Activated naive CD4-positive, alpha-beta T cell treated with anti-CD3 and anti-CD28 coated beads, Interleukin-2, amount 50 U/mL, for 72 hours (primary cell): ENCODE data around the gene LIMCH1. TPM values are rescaled to one million over a fixed set of nuclear protein-coding genes. Genes with fewer than 3 reads are reported as not detected.

ENCODE experiments used
- ATAC-seq, 2 donors: fragments of 150-1000 bp; cut with Tn5 transposase; 2 replicates each; pipeline ENCODE4 v1.10.0; 2021; ENCODE audit warnings: mild to moderate bottlenecking in 2 of 2, moderate library complexity in 2 of 2
- DNase-seq, 2 donors: peaks; one replicate each; pipeline ENCODE4 v3.0.0; 2021 to 2022; ENCODE audit warnings: low spot score in 2 of 2
- H3K27ac Mint-ChIP-seq, 2 donors: one replicate each; pipeline ENCODE4 v1.8.0; 2022; ENCODE audit warnings: mild to moderate bottlenecking in 2 of 2, mixed read lengths in 2 of 2
- H3K36me3 Mint-ChIP-seq, 2 donors: one replicate each; pipeline ENCODE4 v1.8.0; 2022; ENCODE audit warnings: mixed read lengths in 2 of 2
- H3K9me3 Mint-ChIP-seq, 2 donors: one replicate each; pipeline ENCODE4 v1.8.0; 2022; ENCODE audit warnings: mixed read lengths in 2 of 2
- total RNA-seq, 2 donors: library from RNA; stranded (reverse); gene quantifications; one replicate each; pipeline ENCODE4 v1.2.3, GENCODE V29; 2022

The LIMCH1 gene
- total RNA-seq, 2 donors from 2014 or later, result not detected

DNA sequence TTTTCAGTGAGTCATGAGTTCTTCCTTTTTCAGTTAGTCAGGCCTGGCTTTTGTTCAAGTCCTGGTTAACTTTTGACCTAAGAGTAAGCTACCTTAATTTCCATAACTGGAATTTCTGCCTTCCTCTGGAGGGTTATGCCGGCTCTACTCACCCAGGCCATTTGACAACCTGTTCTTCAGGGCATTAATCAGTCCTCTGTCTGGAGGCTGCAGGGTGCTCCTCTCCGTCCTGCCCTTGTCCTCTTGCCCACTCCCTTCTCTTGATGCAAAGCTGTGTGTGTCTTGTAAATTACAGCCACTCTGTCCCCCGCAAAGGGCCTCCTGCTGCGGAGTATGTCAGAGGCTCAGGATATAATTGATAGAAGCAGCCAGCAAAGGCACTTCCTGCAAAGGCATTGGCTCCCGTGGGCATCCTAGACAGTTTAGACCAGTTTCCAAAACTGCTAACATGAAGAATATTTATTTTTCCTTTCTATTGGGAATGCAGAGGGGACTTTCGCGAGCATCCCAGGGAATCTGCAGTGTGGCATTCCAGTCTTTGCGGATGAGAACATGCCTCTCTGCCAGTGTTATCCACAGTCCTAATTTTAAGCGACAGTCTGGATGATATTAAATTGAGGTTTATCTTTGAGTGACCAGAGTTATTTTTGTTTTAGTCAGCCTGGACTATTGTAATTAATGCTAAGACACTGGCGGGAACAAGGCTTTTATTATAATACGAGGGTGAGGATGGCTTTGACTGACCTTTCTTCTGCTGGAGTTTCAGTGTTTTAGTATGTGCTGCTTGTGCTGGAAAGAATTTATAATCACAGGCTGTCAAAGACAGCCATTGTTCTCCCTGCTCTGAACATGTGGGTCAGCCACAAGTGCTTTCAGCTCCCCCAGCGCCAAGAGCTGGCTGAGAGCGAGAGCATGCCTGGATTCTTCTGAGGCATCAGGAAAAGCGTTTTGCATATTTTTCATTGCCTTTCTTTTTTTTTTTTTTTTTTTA is 74.2 kb downstream of the LIMCH1 start:
- Mint-ChIP-seq H3K9me3 (no peaks in the 10 kb centered on the region), H3K27ac (no peak overlapping the region), H3K36me3 (no peaks in the 10 kb centered on the region)
- no peak for DNase-seq
- no peak for ATAC-seq

DNA sequence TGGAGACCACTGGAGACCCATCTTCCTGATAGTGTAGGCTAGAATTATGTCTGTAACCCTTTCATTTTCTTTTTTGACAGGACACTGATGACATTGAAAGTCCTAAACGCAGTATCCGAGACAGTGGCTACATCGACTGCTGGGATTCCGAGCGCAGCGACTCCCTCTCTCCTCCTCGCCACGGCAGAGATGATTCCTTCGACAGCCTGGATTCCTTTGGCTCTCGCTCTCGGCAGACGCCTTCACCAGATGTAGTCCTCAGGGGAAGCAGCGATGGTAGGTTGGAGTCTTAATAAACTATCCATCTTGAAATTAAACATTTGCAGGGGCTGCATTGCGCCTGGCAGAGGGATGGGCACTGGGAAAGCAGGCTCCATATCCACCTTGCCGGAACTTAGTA is 75.4 kb downstream of the LIMCH1 start:
- H3K36me3 Mint-ChIP-seq, result no peaks in the 10 kb centered on the region

DNA sequence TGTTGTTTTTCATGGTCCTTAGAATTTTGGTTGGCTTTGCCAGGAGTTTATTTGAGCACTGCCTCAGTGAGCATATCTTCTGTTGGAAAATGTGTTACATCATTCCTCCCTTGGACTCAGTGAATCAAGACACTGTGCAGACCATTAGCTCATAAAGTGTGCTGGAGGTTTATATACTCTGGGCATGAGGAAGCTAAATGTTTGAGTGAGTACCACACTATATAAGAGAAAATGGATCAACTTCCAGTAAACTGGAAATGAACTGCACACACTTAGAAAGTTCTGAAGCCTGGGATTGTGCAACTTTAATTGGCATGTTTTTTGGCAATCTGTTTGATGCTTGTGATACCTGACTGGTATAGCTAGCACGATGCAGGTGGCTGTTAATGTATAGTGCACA is 75.9 kb downstream of the LIMCH1 start:
- no peak overlapping the region for H3K27ac Mint-ChIP-seq
- no peaks in the 10 kb centered on the region for H3K36me3 Mint-ChIP-seq
- ATAC-seq, result no peak
- no peak for DNase-seq
- H3K9me3 Mint-ChIP-seq, result no peaks in the 10 kb centered on the region

More for the DNA sequence above, 75.4 kb downstream of the LIMCH1 start:
- DNase-seq (no peak), ATAC-seq (no peak)
- Mint-ChIP-seq H3K9me3 (no peaks in the 10 kb centered on the region), H3K27ac (no peak overlapping the region)

DNA sequence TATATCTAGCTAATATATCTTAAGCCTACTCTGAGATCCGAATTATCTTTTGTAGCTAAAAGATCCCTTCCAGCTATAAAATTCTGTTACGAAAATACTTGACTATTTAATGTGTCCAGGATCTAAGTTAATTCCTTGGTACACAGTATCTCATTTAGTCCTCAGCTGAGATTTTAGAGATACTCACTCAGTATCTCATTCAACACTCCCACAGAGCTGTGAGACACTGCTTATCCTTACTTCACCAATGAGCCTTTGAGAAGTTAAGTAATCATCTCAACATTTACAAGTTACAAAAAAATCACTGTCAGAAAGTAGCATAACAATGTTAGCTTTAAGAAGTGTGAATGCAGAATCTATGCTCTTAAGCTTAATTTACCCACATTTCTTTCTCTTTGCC is 76.6 kb downstream of the LIMCH1 start:
- no peaks in the 10 kb centered on the region for H3K36me3 Mint-ChIP-seq
- no peak overlapping the region for H3K27ac Mint-ChIP-seq
- H3K9me3 Mint-ChIP-seq, result no peaks in the 10 kb centered on the region

DNA sequence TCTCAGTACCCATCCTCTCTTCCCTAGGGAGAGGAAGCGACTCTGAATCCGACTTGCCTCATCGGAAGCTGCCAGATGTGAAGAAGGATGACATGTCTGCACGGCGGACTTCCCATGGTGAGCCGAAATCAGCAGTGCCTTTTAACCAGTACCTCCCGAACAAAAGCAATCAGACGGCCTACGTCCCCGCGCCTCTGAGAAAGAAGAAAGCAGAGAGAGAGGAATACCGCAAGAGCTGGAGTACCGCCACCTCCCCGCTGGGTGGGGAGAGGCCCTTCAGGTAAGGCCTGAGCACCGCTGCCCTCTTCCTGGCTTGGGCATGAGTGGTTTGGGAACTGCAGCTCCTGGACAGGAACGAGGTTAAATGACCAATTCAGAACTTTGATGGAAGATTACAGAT is 81.2 kb downstream of the LIMCH1 start:
- Mint-ChIP-seq H3K36me3 (no peaks in the 10 kb centered on the region), H3K9me3 (peaks cover 0 to 4% of the 10 kb centered on the region in 2 donors), H3K27ac (no peak overlapping the region)
- DNase-seq (no peak), ATAC-seq (no peak)

More for the DNA sequence above, 76.6 kb downstream of the LIMCH1 start:
- no peak for DNase-seq
- no peak for ATAC-seq

DNA sequence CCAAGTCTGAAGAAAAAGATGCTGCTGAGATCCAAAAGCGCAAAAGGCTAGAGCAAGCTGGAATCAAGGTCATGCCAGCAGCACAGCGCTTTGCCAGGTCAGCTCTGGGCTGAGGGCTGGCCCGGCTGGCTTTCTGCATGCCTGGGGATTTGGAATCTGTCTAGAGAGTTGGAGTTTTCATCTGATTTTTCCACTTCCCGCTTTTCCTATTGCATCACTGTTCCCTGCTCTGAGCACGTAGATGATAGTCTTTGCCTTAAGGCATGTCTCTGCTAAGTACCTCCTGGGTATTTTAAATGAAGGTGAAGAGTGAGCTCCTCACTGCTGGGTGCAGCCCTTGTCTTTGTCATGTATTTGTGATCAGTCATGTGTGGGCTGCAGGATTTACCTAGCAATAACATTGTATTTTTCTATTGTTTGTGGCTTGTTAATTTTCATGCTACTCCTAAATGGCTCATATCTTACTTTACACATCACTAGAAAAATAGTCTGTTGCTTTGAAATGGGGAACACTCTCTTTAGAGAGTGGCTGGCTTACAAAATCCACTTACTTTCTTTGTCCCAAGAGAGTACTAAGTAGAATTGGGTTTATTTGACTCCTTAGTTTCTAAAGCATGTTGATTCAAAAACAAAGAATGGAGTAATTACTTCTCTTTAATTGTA is 82.8 kb downstream of the LIMCH1 start:
- ATAC-seq (no peak), DNase-seq (no peak)
- Mint-ChIP-seq H3K36me3 (no peaks in the 10 kb centered on the region), H3K9me3 (peaks cover 0 to 4% of the 10 kb centered on the region in 2 donors), H3K27ac (no peak overlapping the region)

DNA sequence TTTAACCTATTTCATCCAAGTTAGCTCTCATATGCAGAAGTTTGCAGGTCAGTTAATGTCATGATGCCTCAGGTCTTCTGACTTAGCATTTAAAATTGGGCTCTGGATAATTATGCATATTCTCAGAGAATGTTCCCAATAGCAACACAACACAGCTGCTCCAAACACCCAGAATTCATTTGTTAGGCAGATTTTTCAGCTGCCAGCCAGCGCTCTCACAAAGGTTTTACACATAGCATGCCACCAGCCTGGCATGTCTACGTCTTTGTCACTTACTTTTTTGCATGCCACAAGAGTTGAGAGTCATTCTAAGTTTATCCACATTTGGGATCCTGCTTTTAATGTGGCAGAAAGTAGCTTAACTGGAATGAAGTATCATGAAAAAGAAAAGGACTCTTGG is 84.8 kb downstream of the LIMCH1 start:
- ATAC-seq (no peak), DNase-seq (no peak)
- Mint-ChIP-seq H3K27ac (no peak overlapping the region), H3K36me3 (no peaks in the 10 kb centered on the region), H3K9me3 (peaks cover 0 to 4% of the 10 kb centered on the region in 2 donors)

DNA sequence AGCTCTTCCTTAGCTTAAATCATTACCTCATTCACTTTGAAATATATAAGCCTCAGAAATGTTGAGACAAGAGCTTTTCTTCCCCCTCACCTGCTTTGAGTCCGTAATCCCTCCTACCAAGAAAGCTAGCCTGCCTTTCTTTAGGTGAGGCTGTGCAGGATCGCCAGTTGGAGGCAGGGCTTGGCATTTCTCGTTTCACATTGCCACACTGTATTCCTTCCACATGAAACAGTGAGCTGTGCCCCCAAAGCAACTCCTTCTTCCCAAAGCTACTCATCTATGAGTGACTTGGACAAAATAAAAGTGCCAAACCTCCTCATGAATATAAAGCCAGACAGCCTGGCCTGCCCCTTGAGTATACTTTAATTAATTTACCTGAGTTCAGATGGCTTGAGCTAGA is 86.8 kb downstream of the LIMCH1 start:
- no peak for DNase-seq
- Mint-ChIP-seq H3K36me3 (no peaks in the 10 kb centered on the region), H3K9me3 (peaks cover 0 to 4% of the 10 kb centered on the region in 2 donors), H3K27ac (no peak overlapping the region)
- ATAC-seq, result no peak

DNA sequence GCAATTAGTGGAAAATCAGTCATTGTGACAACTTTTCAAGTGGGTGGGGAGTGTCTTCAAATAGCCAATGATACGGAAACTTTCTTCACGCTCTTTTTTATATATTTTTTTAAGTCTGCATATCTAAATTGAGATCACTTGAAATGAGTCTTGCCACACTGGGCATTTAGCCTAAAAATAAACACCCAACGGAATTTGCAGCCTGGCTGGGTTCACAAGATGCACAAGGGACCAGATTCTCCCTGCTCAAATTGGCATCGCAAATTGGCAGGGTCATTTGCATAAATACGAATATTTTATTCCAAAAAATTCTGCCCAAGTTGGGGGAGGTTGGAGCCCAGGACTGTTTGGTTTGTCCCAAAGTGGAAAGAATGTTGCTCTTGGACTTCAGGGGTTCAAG is 87.6 kb downstream of the LIMCH1 start:
- DNase-seq (no peak), ATAC-seq (no peak)
- no peak overlapping the region for H3K27ac Mint-ChIP-seq
- no peaks in the 10 kb centered on the region for H3K36me3 Mint-ChIP-seq
- peaks cover 0 to 4% of the 10 kb centered on the region in 2 donors for H3K9me3 Mint-ChIP-seq

DNA sequence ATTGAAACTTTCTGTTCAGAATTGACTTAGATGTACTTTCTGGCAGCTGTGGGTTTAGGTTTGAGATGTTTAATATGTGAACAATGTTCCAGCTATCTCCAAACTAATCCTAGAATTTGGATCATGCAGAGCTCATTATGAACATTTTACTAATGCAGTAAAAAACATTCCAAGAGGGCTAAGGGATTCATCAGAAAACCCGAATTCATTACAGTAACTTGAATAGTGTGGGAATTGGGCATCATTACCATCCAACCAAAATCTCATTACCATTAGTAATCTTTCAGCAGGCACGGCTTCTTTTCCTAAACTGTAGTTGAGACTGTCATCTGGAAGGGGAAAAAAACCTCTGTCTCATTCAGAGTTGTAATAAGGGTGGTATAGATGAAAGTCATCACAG is 91.0 kb downstream of the LIMCH1 start:
- Mint-ChIP-seq H3K36me3 (no peaks in the 10 kb centered on the region), H3K9me3 (no peaks in the 10 kb centered on the region), H3K27ac (no peak overlapping the region)
- ATAC-seq, result no peak
- no peak for DNase-seq

DNA sequence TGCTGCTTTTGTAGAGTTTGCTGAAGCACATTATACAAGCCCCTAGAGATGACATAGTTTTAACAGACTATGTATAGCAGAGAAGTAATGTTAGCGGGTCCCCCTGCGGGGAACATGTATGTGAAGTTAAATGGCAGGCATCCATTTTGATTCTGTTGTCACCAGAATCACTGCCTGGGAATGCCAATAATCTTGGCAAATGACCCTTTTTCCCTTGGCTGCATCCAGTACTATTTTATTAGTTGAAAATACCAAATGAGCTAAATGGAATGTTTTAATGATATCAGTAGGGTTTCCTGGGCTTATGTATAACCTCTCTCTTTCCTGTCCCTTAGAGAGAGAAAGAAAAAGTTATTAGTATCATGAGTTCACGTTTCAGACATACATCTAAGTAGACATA is 93.6 kb downstream of the LIMCH1 start:
- no peaks in the 10 kb centered on the region for H3K36me3 Mint-ChIP-seq
- H3K27ac Mint-ChIP-seq, result no peak overlapping the region
- no peak for ATAC-seq
- no peak for DNase-seq
- H3K9me3 Mint-ChIP-seq, result no peaks in the 10 kb centered on the region

DNA sequence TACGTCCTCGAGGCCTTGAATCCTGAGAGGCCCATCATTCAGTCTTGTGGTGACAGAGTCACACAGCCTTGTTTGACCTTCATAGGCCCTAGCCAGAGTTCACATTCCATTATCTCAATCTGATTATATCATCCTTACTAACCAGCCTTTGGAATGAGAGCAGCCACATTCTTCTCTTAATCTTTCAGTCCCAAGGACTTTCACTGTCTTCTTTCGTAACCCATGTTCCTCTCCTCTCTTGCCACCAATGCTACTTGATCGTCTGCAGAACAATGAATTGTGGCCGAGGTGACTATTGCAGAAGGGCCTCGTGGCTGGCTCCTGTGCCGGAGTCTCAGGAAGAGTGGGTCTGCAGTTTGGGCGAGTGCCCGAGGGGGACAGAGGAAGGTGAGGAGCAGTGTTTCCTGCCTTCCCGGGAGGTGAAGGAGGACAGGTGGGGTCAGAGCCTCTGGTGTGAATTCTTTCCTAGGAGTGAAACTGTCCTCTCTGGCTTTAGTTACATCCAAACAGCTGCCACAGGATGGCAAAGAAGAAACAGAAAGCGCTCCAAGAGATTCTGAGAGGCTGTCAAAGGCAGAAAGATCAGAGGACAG is 94.6 kb downstream of the LIMCH1 start:
- no peak for ATAC-seq
- no peak overlapping the region for H3K27ac Mint-ChIP-seq
- DNase-seq, result no peak

DNA sequence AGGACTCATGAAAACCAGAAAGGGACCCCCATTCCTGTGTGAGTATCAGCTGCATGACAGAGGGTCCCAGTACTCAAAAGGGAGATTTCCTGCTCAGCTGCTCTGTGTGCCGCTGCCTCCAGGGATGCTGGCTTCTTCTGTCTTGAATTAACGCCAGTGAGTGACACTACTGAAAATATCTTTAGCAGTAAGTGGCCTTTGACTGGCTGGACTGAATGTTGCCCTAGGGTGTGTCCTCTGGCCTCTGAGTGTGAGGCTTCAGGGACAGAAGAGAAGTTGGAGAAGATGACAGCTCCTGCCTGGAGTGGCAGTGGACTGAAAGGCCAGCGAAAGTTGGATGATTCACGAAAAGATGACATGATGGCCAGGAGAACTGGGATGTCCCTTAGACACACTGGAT is 95.4 kb downstream of the LIMCH1 start:
- no peaks in the 10 kb centered on the region for H3K36me3 Mint-ChIP-seq
- no peaks in the 10 kb centered on the region for H3K9me3 Mint-ChIP-seq
- ATAC-seq (no peak), DNase-seq (no peak)
- no peak overlapping the region for H3K27ac Mint-ChIP-seq

More for the DNA sequence above, 94.6 kb downstream of the LIMCH1 start:
- no peaks in the 10 kb centered on the region for H3K9me3 Mint-ChIP-seq
- no peaks in the 10 kb centered on the region for H3K36me3 Mint-ChIP-seq

DNA sequence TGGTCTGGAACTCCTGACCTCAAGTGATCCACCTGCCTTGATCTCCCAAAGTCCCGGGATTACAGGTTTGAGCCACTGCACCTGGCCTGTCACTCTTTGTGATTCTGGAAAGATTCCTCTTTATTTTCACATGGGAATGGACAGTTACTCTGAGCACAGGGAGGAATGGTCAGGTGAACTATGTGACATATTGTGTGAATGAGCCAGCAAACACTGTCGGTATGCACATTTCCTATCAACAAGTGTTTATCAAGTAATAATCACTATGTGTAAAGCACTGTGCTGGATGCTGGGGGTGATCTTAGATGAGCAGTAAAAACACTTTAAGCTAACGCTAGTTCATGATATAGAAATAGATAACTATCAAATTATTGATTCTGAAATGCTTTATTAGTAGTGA is 97.5 kb downstream of the LIMCH1 start:
- DNase-seq (no peak), ATAC-seq (no peak)
- Mint-ChIP-seq H3K36me3 (no peaks in the 10 kb centered on the region), H3K9me3 (no peaks in the 10 kb centered on the region), H3K27ac (no peak overlapping the region)

DNA sequence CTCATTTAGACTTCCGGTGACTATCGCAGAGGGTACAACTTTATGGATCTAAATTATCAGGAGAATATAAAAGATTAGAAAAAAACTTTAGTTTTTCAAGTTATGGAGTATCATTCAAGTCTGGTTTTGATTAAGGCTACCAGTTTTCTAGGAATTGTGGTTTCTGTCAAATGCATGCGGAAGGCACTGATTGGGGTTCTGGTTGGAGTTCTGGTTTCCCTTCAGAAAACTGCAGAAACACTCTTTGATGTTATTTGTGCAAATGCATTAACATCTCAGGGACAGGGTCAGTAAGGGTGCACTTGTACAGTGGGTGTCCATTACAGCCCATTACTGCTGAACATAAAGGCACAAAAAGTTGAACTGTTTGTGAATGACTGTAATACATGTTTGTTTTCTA is 100.2 kb downstream of the LIMCH1 start:
- ATAC-seq (no peak), DNase-seq (no peak)
- Mint-ChIP-seq H3K9me3 (no peaks in the 10 kb centered on the region), H3K36me3 (no peaks in the 10 kb centered on the region), H3K27ac (no peak overlapping the region)

DNA sequence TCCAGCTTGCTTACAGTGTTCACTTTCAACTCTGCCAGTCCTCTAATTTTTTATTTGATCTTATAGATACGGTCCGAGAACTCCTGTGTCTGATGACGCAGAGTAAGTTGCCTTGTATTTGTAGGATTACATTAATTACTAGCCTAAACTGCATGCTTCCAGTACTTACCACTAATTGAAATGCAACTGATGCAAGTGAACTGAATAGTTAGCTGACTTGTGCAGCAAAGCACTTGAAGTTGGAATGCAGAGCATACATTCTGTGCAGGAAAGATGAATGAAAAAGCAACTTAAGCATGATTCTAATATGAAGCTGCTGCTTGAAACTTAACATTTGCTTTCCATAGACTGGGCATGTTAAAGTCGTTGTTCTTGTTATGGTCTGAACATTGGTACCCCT is 100.9 kb downstream of the LIMCH1 start:
- H3K27ac Mint-ChIP-seq, result no peak overlapping the region
- no peaks in the 10 kb centered on the region for H3K36me3 Mint-ChIP-seq
- no peaks in the 10 kb centered on the region for H3K9me3 Mint-ChIP-seq
- no peak for DNase-seq
- ATAC-seq, result no peak

DNA sequence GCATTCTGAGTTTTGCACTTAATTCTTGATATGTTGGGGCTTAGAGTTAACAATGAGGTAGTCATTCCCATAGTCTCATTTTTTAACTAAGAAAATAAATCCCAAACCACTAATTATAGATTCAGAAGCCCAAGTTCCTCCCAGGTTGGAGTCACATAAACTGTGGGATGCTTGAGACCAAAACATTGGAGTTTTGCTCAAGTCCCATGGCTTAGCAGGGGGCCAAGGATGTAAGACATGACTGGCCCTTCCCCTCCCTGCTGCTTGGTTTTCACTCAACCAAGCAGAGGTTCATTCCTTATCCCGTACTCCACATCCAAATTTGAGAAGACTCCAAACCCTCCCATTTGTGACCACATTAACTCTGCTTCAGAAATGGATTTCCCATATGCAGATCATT is 101.3 kb downstream of the LIMCH1 start:
- Mint-ChIP-seq H3K36me3 (peaks cover 0 to 3% of the 10 kb centered on the region in 2 donors), H3K9me3 (no peaks in the 10 kb centered on the region), H3K27ac (no peak overlapping the region)
- DNase-seq (no peak), ATAC-seq (no peak)
